ENCODE measurements around the gene LDB2.

DNA sequence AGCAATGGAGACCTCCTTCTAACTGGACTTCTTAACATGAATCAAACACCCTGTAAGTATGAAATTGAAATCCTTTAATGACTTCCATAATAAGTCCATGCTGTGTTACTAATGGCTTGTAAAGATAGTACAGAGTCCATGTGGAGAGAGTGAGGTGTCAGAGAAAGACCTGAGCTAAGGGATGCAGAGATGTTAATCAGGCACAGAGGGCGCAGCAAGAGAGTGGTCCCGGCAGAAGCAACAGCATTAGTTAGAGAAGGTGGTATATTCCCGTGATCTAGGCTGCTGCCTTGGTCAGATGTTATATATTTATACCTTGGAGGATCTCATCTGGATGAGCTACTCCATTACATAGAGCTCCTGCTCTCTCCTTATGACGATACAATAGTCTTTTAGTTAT, 295.3 kb downstream of the LDB2 start:
- no peak for TF ChIP-seq ZNF274 (IDR thresholded peaks at IDR 0.05; ENCODE audit: low read depth, low read length)
- TF ChIP-seq YY1 (IDR thresholded peaks at IDR 0.05; ENCODE audit: insufficient read depth, insufficient read length), result no peak
- TF ChIP-seq SUZ12 (IDR thresholded peaks at IDR 0.05; ENCODE audit: extremely low read depth, insufficient read depth, insufficient read length), result no peak

All from NT2/D1 (cell line).